Smooth muscle cell (in vitro differentiated cells): ENCODE results near the gene HDAC11. TPM values are rescaled to one million over a fixed set of nuclear protein-coding genes. Genes with fewer than 3 reads are reported as not detected.
"Not testable (repeated sequence)": the region's sequence is repeated elsewhere in the genome, so short reads cannot be mapped to it uniquely, and the experiment has no call there.

Source experiments
- DNase-seq: peaks from one replicate; lab custom pipeline; 2025; ENCODE audit not compliant: unreplicated experiment; lab: John Stamatoyannopoulos, UW
- H2AFZ ChIP-seq: fragments of 200-600 bp; sonication (generic); 2 replicates; pipeline ENCODE4 v1.6.0; 2016; ENCODE audit warnings: antibody characterized with exemption, low read depth, mild to moderate bottlenecking
- H3F3A ChIP-seq: fragments of 200-600 bp; sonication (generic); 2 replicates; pipeline ENCODE4 v1.6.0; 2017; ENCODE audit warnings: antibody characterized with exemption, low read depth
- H3K27ac ChIP-seq: fragments of 200-600 bp; sonication (generic); 2 replicates; pipeline ENCODE4 v1.5.1; 2016; ENCODE audit warnings: low read depth, mild to moderate bottlenecking
- H3K27me3 ChIP-seq: fragments of 200-600 bp; sonication (generic); 2 replicates; pipeline ENCODE4 v1.6.1; 2016; ENCODE audit warnings: low read depth, mild to moderate bottlenecking
- H3K36me3 ChIP-seq: fragments of 200-600 bp; sonication (generic); 2 replicates; pipeline ENCODE4 v1.5.1; 2016; ENCODE audit warnings: low read depth
- H3K4me1 ChIP-seq: fragments of 200-600 bp; sonication (generic); 2 replicates; pipeline ENCODE4 v1.5.1; 2016; ENCODE audit warnings: low read depth
- H3K4me2 ChIP-seq: fragments of 200-600 bp; sonication (generic); 2 replicates; pipeline ENCODE4 v1.6.0; 2016; ENCODE audit warnings: mild to moderate bottlenecking
- H3K4me3 ChIP-seq: fragments of 200-600 bp; sonication (generic); 2 replicates; pipeline ENCODE4 v1.5.1; 2016; ENCODE audit warnings: mild to moderate bottlenecking
- H3K79me2 ChIP-seq: fragments of 200-600 bp; sonication (generic); 2 replicates; pipeline ENCODE4 v1.6.0; 2016; ENCODE audit warnings: low read depth, mild to moderate bottlenecking
- H3K9ac ChIP-seq: fragments of 200-600 bp; sonication (generic); 2 replicates; pipeline ENCODE4 v1.6.0; 2016; ENCODE audit warnings: low read depth
- H3K9me3 ChIP-seq: fragments of 200-600 bp; sonication (generic); replicated peaks from 2 replicates; pipeline ENCODE4 v1.5.1; 2016; ENCODE audit warnings: low read depth
- H4K20me1 ChIP-seq: fragments of 200-600 bp; sonication (generic); 2 replicates; pipeline ENCODE4 v1.6.0; 2016; ENCODE audit warnings: low read depth
- CTCF ChIP-seq: fragments of 200-600 bp; sonication (generic); IDR thresholded peaks from 2 replicates; pipeline ENCODE4 v1.5.1; 2017; ENCODE audit warnings: borderline replicate concordance, mild to moderate bottlenecking, antibody characterized with exemption; ENCODE audit not compliant: insufficient read depth, poor library complexity, severe bottlenecking
- WGBS: methylation state at CpG from one replicate; pipeline ENCODE4 v1.1.7; 2016; ENCODE audit warnings: low lambda C conversion rate; 5-methylcytosine and 5-hydroxymethylcytosine counted together
- polyA plus RNA-seq: library from polyadenylated mRNA; unstranded; fragments of >200 nt; fragmentation: Nextera tagmentation; extraction: Ambion mirVana; gene quantifications from 2 replicates; pipeline ENCODE4 v1.2.1, GENCODE V29; 2016
- total RNA-seq: library from RNA; depleted of rRNA; stranded (reverse); fragments of >200 nt; gene quantifications from 2 replicates; pipeline ENCODE4 v1.2.3, GENCODE V29; 2014

Gene HDAC11
- total RNA-seq (7.5 and 9.6 TPM in 2 replicates), polyA plus RNA-seq (14.8 and 20.2 TPM in 2 replicates)

- Histone ChIP-seq H3K27ac (peak within 1 kb of the TSS; percentile 74), H3K9me3 (no peaks in the 10 kb centered on the region), H3K36me3 (no peaks in the 10 kb centered on the region), H2AFZ (peak within 1 kb of the TSS; percentile 97), H3K27me3 (no peaks in the 10 kb centered on the region), H3K4me3 (peak within 1 kb of the TSS; percentile 89), H3F3A (no peaks in the 10 kb centered on the region), H3K4me1 (peaks cover 5% of the 10 kb centered on the region), H3K9ac (peak within 1 kb of the TSS; percentile 83), H3K79me2 (no peaks in the 10 kb centered on the region), H3K4me2 (peak within 1 kb of the TSS; percentile 96), H4K20me1 (no peaks in the 10 kb centered on the region)
- TF ChIP-seq CTCF: peak; percentile 18
- DNase-seq: peak; percentile 85
- 2% methylated on average over 53 of the region's 67 CpGs for WGBS
Measured at GRCh38 chr3:13479582-13480339, at the start of gene HDAC11. TSS of gene HDAC11 (plus strand) at chr3:13480306. CDS start at chr3:13480348, 42 bp downstream.

GRCh38 chr3:13430411-13430875 lies 49.7 kb upstream of the HDAC11 start:
- not testable (repeated sequence) for H3K4me3 ChIP-seq, H3K79me2 ChIP-seq, H3K27me3 ChIP-seq, H4K20me1 ChIP-seq, H3K9ac ChIP-seq, H2AFZ ChIP-seq, H3K27ac ChIP-seq, H3K36me3 ChIP-seq, H3K4me2 ChIP-seq, H3K4me1 ChIP-seq, H3K9me3 ChIP-seq, DNase-seq, H3F3A ChIP-seq
- 80% methylated on average over 2 of the region's 2 CpGs for WGBS

GRCh38 chr3:13432093-13432492 lies 48.0 kb upstream of the HDAC11 start:
- H3K27me3 ChIP-seq: peaks cover 9% of the 10 kb centered on the region
- H2AFZ ChIP-seq: no peak overlapping the region
- no peaks in the 10 kb centered on the region for H3K4me1 ChIP-seq
- H3K9me3 ChIP-seq: no peaks in the 10 kb centered on the region
- no peak for DNase-seq
- no peaks in the 10 kb centered on the region for H3F3A ChIP-seq
- H3K27ac ChIP-seq: no peak overlapping the region
- no peaks in the 10 kb centered on the region for H3K36me3 ChIP-seq
- H3K9ac ChIP-seq: no peak overlapping the region
- no peak overlapping the region for H3K4me3 ChIP-seq
- no peak for TF ChIP-seq CTCF
- H3K4me2 ChIP-seq: no peak overlapping the region
- H3K79me2 ChIP-seq: no peaks in the 10 kb centered on the region
- WGBS: 88% methylated on average over 1 of the region's 1 CpG
- H4K20me1 ChIP-seq: no peaks in the 10 kb centered on the region

GRCh38 chr3:13433912-13434311 lies 46.2 kb upstream of the HDAC11 start:
- WGBS: 70% methylated on average over 5 of the region's 5 CpGs
- Histone ChIP-seq H3F3A (no peaks in the 10 kb centered on the region), H4K20me1 (no peaks in the 10 kb centered on the region), H3K27me3 (peaks cover 9% of the 10 kb centered on the region), H2AFZ (no peak overlapping the region), H3K36me3 (no peaks in the 10 kb centered on the region), H3K4me1 (no peaks in the 10 kb centered on the region), H3K4me3 (no peak overlapping the region), H3K79me2 (no peaks in the 10 kb centered on the region), H3K27ac (no peak overlapping the region), H3K9me3 (no peaks in the 10 kb centered on the region), H3K4me2 (no peak overlapping the region), H3K9ac (no peak overlapping the region)
- no peak for DNase-seq
- TF ChIP-seq CTCF: no peak

- WGBS: 89% methylated on average over 4 of the region's 4 CpGs
- H3K4me2 ChIP-seq: not testable (repeated sequence)
Measured at GRCh38 chr3:13436213-13436612, 43.9 kb upstream of the HDAC11 start.

More at GRCh38 chr3:13436213-13436612, 43.9 kb upstream of the HDAC11 start:
- H4K20me1 ChIP-seq, H2AFZ ChIP-seq, H3K36me3 ChIP-seq, H3K27ac ChIP-seq, H3K79me2 ChIP-seq, H3F3A ChIP-seq, H3K27me3 ChIP-seq, H3K4me3 ChIP-seq, H3K9me3 ChIP-seq, H3K4me1 ChIP-seq, DNase-seq, H3K9ac ChIP-seq: not testable (repeated sequence)
